Ammon's horn (tissue), 1 donor: Measurements from ENCODE around the gene SUPT16H.
"Not testable (repeated sequence)": the region's sequence is repeated elsewhere in the genome, so short reads cannot be mapped to it uniquely, and the experiment has no call there.

Experiments
- DNase-seq: peaks from one replicate; pipeline ENCODE4 v3.0.0-alpha.2; 2016; ENCODE audit warnings: low spot score

SUPT16H gene

DNA sequence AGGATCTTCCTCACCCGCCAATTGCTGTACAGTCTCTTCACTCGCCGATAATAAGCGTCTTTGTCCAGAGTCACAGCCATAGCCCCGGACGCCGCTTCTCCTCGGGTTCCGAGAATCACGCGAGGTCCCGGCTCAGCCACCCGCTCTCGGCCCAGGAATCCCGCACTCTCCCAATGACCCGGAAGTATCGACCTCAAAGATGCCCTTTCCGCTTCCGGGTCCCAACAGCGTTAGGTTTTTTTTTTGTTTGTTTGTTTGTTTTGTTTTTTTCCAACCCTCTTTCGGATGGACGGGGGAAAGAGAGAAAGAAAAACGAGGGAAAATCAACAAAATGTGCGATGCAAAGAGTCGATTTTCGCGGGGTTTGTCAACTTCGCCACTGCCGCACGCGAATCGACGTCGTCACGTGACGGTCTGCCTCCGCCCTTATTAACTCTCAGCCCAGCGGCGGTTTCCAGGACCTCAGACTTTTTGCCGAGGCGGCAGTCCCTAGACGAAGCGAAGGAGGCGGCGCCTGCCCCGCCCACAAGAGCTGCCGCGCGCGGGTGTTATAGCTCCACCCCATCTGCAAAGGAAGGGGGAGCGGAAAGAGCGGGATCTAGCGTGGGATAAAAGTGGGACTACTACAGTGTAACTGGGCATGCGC lies at the start of gene SUPT16H:
TSS of gene SUPT16H (minus strand) at position 172 of the 646 bp plus-strand sequence. CDS start at position 80, 92 bp downstream.
- peak; percentile 95 for DNase-seq

GRCh38 chr14:21431126-21431525 lies 47.3 kb upstream of the SUPT16H start:
- DNase-seq = no peak

- DNase-seq = no peak
Observed at GRCh38 chr14:21428930-21429329, 45.1 kb upstream of the SUPT16H start.

GRCh38 chr14:21426692-21427091 lies 42.9 kb upstream of the SUPT16H start:
- no peak for DNase-seq

DNA sequence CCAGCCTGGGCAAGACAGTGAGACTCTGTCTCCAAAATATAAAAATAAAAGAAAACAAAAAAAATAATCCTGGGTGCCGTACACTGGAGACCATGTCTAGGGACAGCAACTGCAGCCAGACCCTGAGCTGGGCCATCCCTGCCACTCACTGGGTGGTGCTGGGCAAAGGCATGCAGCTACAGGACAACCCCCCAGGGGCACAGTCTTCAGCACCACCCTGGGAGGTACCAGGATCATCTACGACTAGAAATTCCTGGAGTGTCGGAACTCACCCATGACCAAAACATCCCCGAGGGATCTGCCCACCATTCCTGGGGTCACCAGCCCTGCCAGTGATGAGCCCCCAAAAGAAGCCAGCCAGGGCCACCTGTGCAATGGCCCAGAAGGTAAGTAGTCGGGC lies 35.7 kb upstream of the SUPT16H start:
- no peak for DNase-seq

GRCh38 chr14:21415329-21415728 lies 31.5 kb upstream of the SUPT16H start:
- DNase-seq = no peak

- DNase-seq = no peak
Observed at GRCh38 chr14:21414137-21414631, 30.4 kb upstream of the SUPT16H start.

GRCh38 chr14:21408147-21408546 lies 24.3 kb upstream of the SUPT16H start:
- DNase-seq = no peak

- DNase-seq = no peak
Observed at GRCh38 chr14:21406213-21406612, 22.4 kb upstream of the SUPT16H start.

DNA sequence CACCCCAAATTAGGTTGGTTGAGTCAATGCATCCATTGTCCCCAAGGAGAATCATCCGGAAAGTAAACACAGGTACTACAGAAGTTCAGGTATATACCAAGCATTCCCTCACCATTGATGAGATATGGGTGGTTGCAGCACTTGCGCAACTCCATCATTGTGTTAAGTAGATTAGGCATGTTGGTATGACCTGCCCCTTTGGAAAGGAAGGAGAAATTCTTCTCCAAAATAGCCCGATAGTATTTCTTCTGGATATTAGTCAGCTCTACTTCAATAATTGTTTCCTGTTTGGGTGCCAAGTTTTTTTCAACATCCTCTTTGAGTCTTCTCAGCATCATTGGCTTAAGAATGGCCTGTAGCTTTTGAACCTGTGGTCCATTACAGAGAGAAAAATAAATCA lies 21.3 kb upstream of the SUPT16H start:
- no peak for DNase-seq

DNA sequence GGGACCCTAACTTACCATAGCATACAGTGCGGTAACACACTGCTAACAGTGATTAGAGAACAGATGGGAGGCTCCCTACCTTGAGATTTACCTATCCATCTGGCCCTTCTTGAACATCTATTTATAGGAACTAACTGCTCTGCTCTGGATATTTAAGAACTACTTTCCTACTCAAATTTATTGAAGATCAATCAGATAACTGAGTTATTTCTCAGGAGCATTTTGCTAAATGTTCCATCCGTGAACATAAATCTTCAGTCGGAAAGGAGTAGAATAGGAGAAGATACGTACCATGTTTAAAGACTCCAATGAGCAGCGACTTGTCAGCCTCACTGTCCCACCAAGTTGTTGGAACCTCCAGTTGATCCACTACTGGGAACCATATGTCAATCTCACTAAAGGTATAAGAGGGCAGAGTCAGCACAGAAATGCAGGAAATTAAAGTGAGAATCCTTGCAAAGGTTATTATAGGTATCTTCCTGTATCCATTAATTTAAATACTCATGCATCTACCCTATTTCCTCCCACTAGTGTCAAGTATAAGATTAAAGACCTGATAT lies 15.6 kb upstream of the SUPT16H start:
- DNase-seq = no peak

- DNase-seq = no peak
Observed at GRCh38 chr14:21398901-21399300, 15.1 kb upstream of the SUPT16H start.

- DNase-seq = no peak
Observed at GRCh38 chr14:21395450-21395849, 11.6 kb upstream of the SUPT16H start.

- DNase-seq = peak; percentile 14
Observed at GRCh38 chr14:21385188-21385904, 1.5 kb upstream of the SUPT16H start.

GRCh38 chr14:21384494-21384851 lies 654 bp upstream of the SUPT16H start:
- DNase-seq = no peak

DNA sequence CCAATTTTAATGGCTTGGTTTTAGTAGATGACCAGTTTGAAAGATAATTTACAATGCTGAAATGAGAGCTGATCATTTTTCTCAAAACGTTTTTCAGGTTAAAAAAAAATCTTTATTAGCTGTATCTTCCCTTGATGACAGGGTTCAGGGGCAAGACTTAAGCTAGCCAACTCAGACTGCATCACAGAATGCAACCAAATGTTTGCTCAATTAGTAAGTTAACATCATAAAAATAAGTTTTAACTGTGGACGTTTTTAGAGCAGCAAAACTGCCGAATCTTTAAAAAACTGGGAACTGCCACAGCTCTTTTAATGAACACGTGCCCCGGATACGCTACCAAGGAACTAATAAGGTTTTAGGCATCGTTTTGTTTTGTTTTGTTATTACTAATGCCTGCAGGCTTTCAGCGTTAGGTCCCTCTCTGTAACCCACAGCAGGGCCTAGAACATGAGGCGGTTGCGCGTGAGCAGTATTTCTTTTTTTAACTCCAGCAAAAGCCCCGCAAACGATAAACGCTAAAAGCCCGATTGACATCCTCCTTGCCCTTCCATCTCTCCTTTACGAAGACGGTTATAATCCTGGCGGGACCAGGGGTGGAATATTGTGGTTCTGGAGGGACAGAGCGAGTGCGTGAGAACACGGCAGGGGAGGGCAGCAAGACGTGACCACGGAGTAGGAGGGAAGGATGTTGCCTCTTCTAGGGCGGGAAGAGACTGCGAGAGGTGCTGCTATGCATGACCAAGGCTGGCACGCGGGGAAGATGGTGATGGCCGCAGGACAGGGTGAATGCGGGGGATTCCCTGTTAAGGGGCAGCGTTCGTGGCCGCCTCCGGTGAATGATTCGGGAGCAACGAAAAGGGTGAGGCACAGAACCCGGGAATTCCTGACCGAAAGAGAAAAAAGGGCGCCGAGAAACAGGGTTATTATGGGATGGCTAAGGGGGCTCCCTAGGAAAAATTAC lies 652 bp downstream of the SUPT16H start:
- DNase-seq = peak; percentile 37

DNA sequence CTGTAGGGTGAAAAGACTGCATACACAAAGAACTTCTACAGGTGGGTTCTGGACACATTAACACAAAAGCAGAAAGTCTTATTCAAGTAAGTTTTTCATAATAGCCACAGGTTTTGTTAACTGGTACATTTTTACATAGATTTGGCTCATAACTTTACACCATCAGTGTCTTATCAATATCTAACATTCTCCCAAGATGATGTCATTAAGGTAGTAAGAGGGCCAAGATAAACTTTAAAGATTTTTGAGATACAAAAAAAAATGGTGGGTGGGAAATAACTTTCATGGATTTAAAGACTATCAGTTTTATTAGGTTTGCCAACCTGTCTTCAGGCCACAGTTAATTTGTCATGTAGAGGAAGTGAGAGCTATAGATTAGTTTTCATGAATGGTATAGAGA lies 1.7 kb downstream of the SUPT16H start:
- DNase-seq = no peak

DNA sequence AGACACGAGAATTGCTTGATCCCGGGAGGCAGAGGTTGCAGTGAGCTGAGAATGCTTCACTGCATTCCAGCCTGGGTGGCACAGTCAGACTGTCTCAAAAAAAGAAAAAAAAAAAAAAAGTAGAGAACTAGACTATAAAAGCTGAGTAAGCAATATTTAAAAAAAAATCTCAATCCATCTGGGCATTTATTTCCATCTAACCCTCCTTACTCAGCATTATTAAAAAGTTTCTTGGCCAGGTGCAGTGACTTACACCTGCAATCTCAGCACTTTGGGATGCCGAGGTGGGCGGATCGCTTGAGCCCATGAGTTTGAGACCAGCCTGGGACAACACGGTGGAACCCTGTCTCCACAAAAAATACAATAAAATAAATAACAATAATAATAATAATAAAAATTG lies 4.5 kb downstream of the SUPT16H start:
- DNase-seq = no peak

- no peak for DNase-seq
Observed at GRCh38 chr14:21373980-21374379, 9.8 kb downstream of the SUPT16H start.

DNA sequence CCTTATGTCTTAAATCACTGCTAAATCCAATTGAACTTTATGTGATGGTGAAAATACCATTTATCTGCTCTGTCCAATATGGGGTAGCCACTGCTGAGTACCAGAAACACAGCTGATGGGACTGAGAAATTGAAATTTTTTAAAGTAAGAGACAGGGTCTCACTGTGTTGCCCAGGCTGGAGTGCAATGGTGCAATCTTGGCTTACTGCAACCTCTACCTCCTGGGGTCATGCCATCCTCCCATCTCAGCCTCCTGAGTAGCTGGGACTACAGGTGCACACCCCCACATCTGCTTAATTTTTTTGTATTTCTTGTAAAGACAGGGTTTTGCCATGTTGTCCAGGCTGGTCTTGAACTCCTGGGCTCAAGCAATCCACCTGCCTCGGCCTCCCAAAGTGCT lies 11.0 kb downstream of the SUPT16H start:
- not testable (repeated sequence) for DNase-seq

DNA sequence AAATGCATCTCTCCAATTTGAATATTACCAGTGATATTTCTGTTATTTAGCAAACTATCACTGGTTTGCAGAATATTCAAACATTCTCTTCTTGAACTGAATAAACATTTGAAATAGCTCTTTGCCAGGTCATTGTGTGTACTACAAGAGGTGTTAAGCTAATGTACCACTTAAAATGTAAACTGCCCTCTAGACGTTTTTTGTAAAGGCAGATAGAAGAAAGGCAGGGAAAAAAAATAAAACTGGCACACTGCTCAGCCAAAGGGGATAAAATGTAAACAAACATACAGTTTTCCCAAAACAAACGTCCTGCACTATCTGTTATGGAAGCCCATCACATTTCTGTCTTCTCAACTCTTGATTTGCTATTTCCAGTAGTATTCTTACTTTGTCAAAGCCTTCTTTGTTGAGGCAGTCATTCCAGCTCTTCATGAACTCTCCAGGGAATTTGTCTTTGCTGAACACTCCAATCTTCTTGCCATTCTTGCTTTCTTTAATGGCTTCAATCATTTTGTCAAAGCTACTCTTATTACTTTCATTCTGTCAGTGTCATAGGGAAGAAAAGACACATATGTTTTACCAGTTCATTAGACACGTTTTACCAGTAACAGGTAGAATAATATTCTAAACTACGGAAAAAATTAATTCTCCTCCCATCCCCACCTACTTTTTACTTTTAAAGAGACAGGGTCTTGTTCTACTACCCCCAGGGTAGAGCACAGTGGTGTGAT lies 13.7 kb downstream of the SUPT16H start:
- DNase-seq = no peak
